NOMO-1 (cell line): ENCODE measurements around the gene CRYAB.
"Not testable (repeated sequence)": the region's sequence is repeated elsewhere in the genome, so short reads cannot be mapped to it uniquely, and the experiment has no call there.

Source experiments
- DNase-seq, 2 experiments: peaks; one replicate each; lab custom pipeline; 2025; ENCODE audit not compliant: unreplicated experiment in 2 of 2; lab: John Stamatoyannopoulos, UW

The CRYAB gene

GRCh38 chr11:111910676-111911562 lies 651 bp downstream of the CRYAB start:
- no peak for DNase-seq

GRCh38 chr11:111909378-111909777 lies 2.2 kb downstream of the CRYAB start:
- no peak for DNase-seq

- no peak for DNase-seq
Measured at GRCh38 chr11:111908639-111909305, 2.8 kb downstream of the CRYAB start.

- no peak for DNase-seq
Measured at GRCh38 chr11:111906680-111907079, 4.9 kb downstream of the CRYAB start.

GRCh38 chr11:111905411-111905810 lies 6.2 kb downstream of the CRYAB start:
- no peak for DNase-seq

- DNase-seq = peak; percentile 7 to 15
Measured at GRCh38 chr11:111886844-111887243, 24.7 kb downstream of the CRYAB start.

- no peak for DNase-seq
Measured at GRCh38 chr11:111886032-111886431, 25.5 kb downstream of the CRYAB start.

GRCh38 chr11:111885053-111885452 lies 26.5 kb downstream of the CRYAB start:
- not testable (repeated sequence) for DNase-seq

- DNase-seq = no peak
Measured at GRCh38 chr11:111882202-111882601, 29.4 kb downstream of the CRYAB start.

- DNase-seq = peak in 1 of 2 experiments; percentile 28
Measured at GRCh38 chr11:111879637-111879960, 32.0 kb downstream of the CRYAB start.

GRCh38 chr11:111878849-111879636 lies 32.5 kb downstream of the CRYAB start, which contains the start of the genes CFAP68 and FDXACB1:
Gene CFAP68 (plus strand): TSS chr11:111879541. CDS start chr11:111879561, 20 bp downstream.
Gene FDXACB1 (minus strand): TSS chr11:111879165. CDS start chr11:111879132, 33 bp downstream.
- peak; percentile 97 to 98 for DNase-seq

- DNase-seq = peak; percentile 37 to 58
Measured at GRCh38 chr11:111878385-111878848, 33.2 kb downstream of the CRYAB start.

GRCh38 chr11:111871693-111872161 lies 39.8 kb downstream of the CRYAB start:
- no peak for DNase-seq

GRCh38 chr11:111870886-111871692 lies 40.5 kb downstream of the CRYAB start, which contains the start of gene ALG9:
Gene ALG9 (minus strand): TSS chr11:111871581. CDS start chr11:111871482, 99 bp downstream.
- peak; percentile 61 to 71 for DNase-seq

- peak; percentile 13 to 45 for DNase-seq
Measured at GRCh38 chr11:111870522-111870885, 41.1 kb downstream of the CRYAB start.

GRCh38 chr11:111870113-111870512 lies 41.5 kb downstream of the CRYAB start:
- DNase-seq = no peak

- DNase-seq = no peak
Measured at GRCh38 chr11:111860257-111860656, 51.3 kb downstream of the CRYAB start.
